GM10248 (cell line): ENCODE measurements around the gene MRPL41.

Experiments
- CTCF ChIA-PET: fragments of 300-600 bp; sonication (Branson Sonifier 250); formaldehyde crosslinking; extraction: SDS; loops from one replicate; lab custom pipeline; 2021; ENCODE audit warnings: antibody characterized with exemption; lab: Yijun Ruan, JAX
- POLR2A ChIA-PET: fragments of 350-650 bp; sonication (Branson Sonifier 250); formaldehyde crosslinking; extraction: SDS; loops from one replicate; lab custom pipeline; 2020; ENCODE audit warnings: antibody characterized with exemption; lab: Yijun Ruan, JAX
- DNase-seq: peaks from one replicate; pipeline ENCODE4 v3.0.0; 2012; ENCODE audit errors: extremely low spot score
- CTCF ChIP-seq: IDR thresholded peaks from 2 replicates; pipeline ENCODE4 v1.5.1; 2012; ENCODE audit warnings: mild to moderate bottlenecking, low read depth; ENCODE audit errors: extremely low read depth, missing control alignments, control extremely low read depth

Gene MRPL41

GRCh38 chr9:137551264-137552021 lies at the start of gene MRPL41:
Gene MRPL41 (plus strand): TSS chr9:137551879. CDS start chr9:137552082, 203 bp downstream.
- peak; percentile 53 for TF ChIP-seq CTCF
- POLR2A ChIA-PET = interaction anchor here (1.0 kb wide), 1 partner anchor 39 kb away, joined by 3 read pairs; the partner anchor contains the start of gene ZMYND19
- CTCF ChIA-PET = interaction anchor here (0.6 to 1.6 kb wide), 7 partner anchors 11 to 38 kb away, joined by 3 to 5 read pairs (median 4); partner anchors contain the start of gene DPH7
- DNase-seq = peak; percentile 97

GRCh38 chr9:137502008-137502911 lies 49.4 kb upstream of the MRPL41 start:
- ChIA-PET CTCF (no interaction called here), POLR2A (no interaction called here)
- TF ChIP-seq CTCF = no peak
- no peak for DNase-seq

DNA sequence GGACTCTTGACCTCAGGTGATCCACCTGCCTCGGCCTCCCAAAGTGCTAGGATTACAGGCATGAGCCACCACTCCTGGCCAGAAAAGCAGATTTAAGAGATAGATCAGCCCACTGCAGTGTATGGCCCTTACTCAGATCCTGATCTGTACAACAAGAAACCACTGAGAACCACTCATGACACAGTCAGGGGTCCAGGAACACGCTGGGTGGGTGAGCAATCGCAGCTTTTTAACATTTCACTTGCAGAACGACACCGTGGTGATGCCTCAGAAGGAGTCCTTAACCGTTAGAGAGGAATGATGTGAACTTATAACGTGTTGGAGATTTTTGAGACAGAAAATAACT lies 47.3 kb upstream of the MRPL41 start:
- POLR2A ChIA-PET = no interaction called here
- no peak for DNase-seq
- no peak for TF ChIP-seq CTCF
- CTCF ChIA-PET = no interaction called here

GRCh38 chr9:137505421-137506140 lies 46.1 kb upstream of the MRPL41 start:
- TF ChIP-seq CTCF = no peak
- ChIA-PET POLR2A (no interaction called here), CTCF (interaction anchor here (1.7 kb wide), 1 partner anchor 19 kb away, joined by 4 read pairs; no protein-coding TSS in a partner anchor)
- no peak for DNase-seq

GRCh38 chr9:137506274-137506673 lies 45.4 kb upstream of the MRPL41 start:
- POLR2A ChIA-PET = no interaction called here
- CTCF ChIA-PET = interaction anchor here (1.1 to 1.7 kb wide), 2 partner anchors 18 to 25 kb away, joined by 3 to 4 read pairs; no protein-coding TSS in a partner anchor
- TF ChIP-seq CTCF = no peak
- DNase-seq = no peak

DNA sequence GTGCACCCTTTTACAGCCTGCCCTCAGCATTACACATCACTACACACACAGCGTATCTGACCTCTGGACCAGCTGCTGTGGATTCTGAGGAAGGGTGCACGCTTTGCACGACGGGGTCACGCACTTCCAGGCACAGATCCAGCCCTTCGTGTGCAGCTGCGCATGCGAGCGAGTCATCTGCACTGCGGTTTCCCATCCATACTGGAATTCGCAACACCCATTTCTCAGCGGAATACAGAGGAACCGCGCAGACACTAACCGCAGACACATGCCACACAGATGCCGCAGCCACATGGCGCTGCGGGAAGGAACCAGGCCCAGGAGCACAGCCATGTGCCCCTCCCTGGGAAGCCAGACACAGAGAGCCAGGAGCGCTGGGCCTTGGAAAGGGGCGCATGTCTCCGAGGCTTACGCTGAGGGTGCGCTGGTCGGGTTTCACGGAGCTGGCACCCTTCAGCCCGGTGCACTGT lies 44.9 kb upstream of the MRPL41 start:
- no peak for DNase-seq
- ChIA-PET POLR2A (no interaction called here), CTCF (interaction anchor here (1.1 to 1.7 kb wide), 2 partner anchors 18 to 24 kb away, joined by 3 to 4 read pairs; no protein-coding TSS in a partner anchor)
- no peak for TF ChIP-seq CTCF
